Esophagus muscularis mucosa (tissue), 4 donors: ENCODE measurements around the gene CYSLTR2. TPM values are rescaled to one million over a fixed set of nuclear protein-coding genes. Genes with fewer than 3 reads are reported as not detected.

Experiments
- DNase-seq: peaks from one replicate; pipeline ENCODE4 v3.0.0-alpha.2; 2017; ENCODE audit errors: extremely low spot score
- H3K27ac ChIP-seq, 4 donors: fragments of 200-600 bp; sonication (generic); replicated peaks in 1 of 4; 1 replicate in 3 of 4; 2 replicates in 1 of 4; pipeline ENCODE4 v1.5.1; 2016 to 2019; ENCODE audit warnings: mild to moderate bottlenecking in 1 of 4
- H3K27me3 ChIP-seq, 4 donors: fragments of 200-600 bp; sonication (generic); one replicate each; pipeline versions ENCODE4 v1.5.1 to v1.6.0; 2016 to 2019
- H3K36me3 ChIP-seq, 4 donors: fragments of 200-600 bp; sonication (generic); one replicate each; pipeline ENCODE4 v1.5.1; 2016 to 2019
- H3K4me1 ChIP-seq, 4 donors: fragments of 200-600 bp; sonication (generic); one replicate each; pipeline ENCODE4 v1.5.1; 2016 to 2019
- H3K4me3 ChIP-seq, 4 donors: fragments of 200-600 bp; sonication (generic); 1 replicate in 2 of 4; 2 replicates in 2 of 4; pipeline ENCODE4 v1.5.1; 2016 to 2019; ENCODE audit warnings: mild to moderate bottlenecking in 4 of 4, moderate library complexity in 1 of 4
- H3K9me3 ChIP-seq, 4 donors: fragments of 200-600 bp; sonication (generic); 1 replicate in 3 of 4; 2 replicates in 1 of 4; pipeline ENCODE4 v1.5.1; 2016 to 2019
- EP300 ChIP-seq: sonication (generic); formaldehyde crosslinking; IDR thresholded peaks from one replicate; pipeline ENCODE4 v1.6.1; 2017; ENCODE audit warnings: antibody characterized with exemption
- POLR2A ChIP-seq: fragments of 450-650 bp; IDR thresholded peaks from one replicate; pipeline ENCODE4 v1.6.1; 2017; ENCODE audit warnings: antibody characterized with exemption, moderate library complexity, mild to moderate bottlenecking, low read depth
- POLR2AphosphoS5 ChIP-seq, 2 donors: sonication (generic); formaldehyde crosslinking; IDR thresholded peaks; one replicate each; pipeline ENCODE4 v1.6.1; 2017; ENCODE audit warnings: antibody characterized with exemption in 2 of 2
- WGBS: methylation state at CpG from one replicate; pipeline ENCODE4 v1.1.5; 2018; 5-methylcytosine and 5-hydroxymethylcytosine counted together
- intact Hi-C: fragments of 100-400 bp; cut with DNase I; formaldehyde crosslinking; loops from one replicate; pipeline ENCODE4 v1.15.1; 2023
- total RNA-seq, 4 donors: library from RNA; depleted of rRNA; stranded (reverse); fragments of >200 nt; gene quantifications; one replicate each; pipeline versions ENCODE4 v1.1.0 to v1.2.1, GENCODE V29; 2016
- TF ChIP-seq, protein P1 (sequence below), 3 experiments: fragments of 200-600 bp in 2 of 3; fragments of 450-650 bp in 1 of 3; sonication (generic) in 2 of 3; IDR thresholded peaks; one replicate each; pipeline ENCODE4 v1.5.1; 2017 to 2019; ENCODE audit warnings: antibody characterized with exemption in 3 of 3, mild to moderate bottlenecking in 2 of 3, moderate library complexity in 1 of 3

CYSLTR2 gene
- total RNA-seq, 4 donors from 2014 or later = 0.83 to 4.2 (median 1.2) TPM

DNA sequence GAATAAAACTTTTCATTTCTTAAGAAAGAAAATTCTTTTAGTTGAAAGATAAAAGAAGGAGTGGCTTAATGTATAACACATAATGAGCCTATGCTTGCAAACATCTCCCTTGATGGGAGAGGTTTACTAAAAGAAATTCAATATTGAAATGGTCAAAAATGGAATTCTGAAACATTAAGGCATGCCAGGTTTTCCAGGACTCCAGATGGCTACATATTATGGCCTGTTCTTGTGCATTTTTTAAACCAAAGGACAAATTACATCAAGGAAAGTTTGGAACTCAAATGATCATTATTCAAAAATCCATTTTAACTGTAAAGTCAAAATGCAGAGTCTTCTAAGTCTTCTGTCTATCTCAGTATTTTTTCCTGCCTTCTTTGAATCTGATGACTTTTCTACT is 19.1 kb upstream of the CYSLTR2 start:
- intact Hi-C loops = no loop called here
- TF ChIP-seq EP300 (no peak), POLR2AphosphoS5 (IDR thresholded peaks at IDR 0.05) (no peak), POLR2A (no peak)
- TF ChIP-seq, protein P1, sequence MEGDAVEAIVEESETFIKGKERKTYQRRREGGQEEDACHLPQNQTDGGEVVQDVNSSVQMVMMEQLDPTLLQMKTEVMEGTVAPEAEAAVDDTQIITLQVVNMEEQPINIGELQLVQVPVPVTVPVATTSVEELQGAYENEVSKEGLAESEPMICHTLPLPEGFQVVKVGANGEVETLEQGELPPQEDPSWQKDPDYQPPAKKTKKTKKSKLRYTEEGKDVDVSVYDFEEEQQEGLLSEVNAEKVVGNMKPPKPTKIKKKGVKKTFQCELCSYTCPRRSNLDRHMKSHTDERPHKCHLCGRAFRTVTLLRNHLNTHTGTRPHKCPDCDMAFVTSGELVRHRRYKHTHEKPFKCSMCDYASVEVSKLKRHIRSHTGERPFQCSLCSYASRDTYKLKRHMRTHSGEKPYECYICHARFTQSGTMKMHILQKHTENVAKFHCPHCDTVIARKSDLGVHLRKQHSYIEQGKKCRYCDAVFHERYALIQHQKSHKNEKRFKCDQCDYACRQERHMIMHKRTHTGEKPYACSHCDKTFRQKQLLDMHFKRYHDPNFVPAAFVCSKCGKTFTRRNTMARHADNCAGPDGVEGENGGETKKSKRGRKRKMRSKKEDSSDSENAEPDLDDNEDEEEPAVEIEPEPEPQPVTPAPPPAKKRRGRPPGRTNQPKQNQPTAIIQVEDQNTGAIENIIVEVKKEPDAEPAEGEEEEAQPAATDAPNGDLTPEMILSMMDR (IDR thresholded peaks at IDR 0.05) = no peak
- DNase-seq = no peak

DNA sequence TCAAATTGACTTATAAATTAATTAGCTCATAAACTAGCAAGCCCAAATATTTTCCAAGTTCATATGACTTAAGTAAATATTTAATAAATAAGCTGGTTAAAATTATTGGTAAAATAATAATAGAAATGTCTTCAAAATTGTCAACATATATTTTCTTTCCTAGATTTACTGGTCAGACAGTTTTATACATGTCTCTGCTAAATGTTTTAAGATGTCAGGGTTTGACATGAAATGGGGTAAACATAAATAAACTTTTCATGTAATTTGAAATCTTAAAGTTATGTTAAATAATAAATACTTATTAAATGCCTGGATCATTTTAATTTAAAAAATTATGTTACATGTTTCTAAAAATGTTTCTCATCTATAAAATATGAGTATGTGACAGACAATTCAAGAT is 18.3 kb upstream of the CYSLTR2 start:
- no peak for TF ChIP-seq POLR2AphosphoS5 (IDR thresholded peaks at IDR 0.05)
- TF ChIP-seq, protein P1 (IDR thresholded peaks at IDR 0.05) = no peak
- TF ChIP-seq POLR2A = no peak
- no peak for TF ChIP-seq EP300
- intact Hi-C loops = no loop called here
- no peak for DNase-seq
- no peaks in the 10 kb centered on the region for H3K36me3 ChIP-seq
- peaks cover 0 to 27% (median 13%) of the 10 kb centered on the region in 4 donors for H3K9me3 ChIP-seq
- H3K27ac ChIP-seq = no peak overlapping the region
- no peak overlapping the region for H3K4me3 ChIP-seq
- peaks cover under 1 to 14% (median 6%) of the 10 kb centered on the region in 4 donors for H3K4me1 ChIP-seq
- H3K27me3 ChIP-seq = no peaks in the 10 kb centered on the region

More for the DNA sequence above, 19.1 kb upstream of the CYSLTR2 start:
- H3K27me3 ChIP-seq = no peaks in the 10 kb centered on the region
- H3K9me3 ChIP-seq = peaks cover 0 to 27% (median 13%) of the 10 kb centered on the region in 4 donors
- H3K36me3 ChIP-seq = no peaks in the 10 kb centered on the region
- no peak overlapping the region for H3K27ac ChIP-seq
- no peak overlapping the region for H3K4me3 ChIP-seq
- H3K4me1 ChIP-seq = peaks cover 3 to 14% (median 8%) of the 10 kb centered on the region in 4 donors

DNA sequence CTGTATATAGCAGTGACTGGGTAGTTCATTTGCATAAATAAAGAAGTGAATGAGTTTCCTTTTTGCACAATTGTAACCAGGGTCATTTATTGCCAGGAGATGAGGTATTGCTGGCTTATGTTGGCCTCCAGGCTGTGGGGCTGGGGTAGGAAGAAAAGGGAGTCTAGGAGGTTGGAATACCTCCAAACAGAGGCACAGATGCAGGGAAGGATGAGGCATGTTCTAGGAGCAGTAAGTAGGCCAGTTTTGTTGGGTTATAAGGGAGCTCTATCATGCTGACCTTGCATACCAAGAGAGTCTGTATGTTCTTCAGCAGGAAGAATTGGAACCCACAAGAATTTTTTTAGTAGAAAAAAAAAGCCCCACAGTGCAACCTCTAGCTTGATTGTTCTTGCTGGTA is 17.2 kb upstream of the CYSLTR2 start:
- no peaks in the 10 kb centered on the region for H3K36me3 ChIP-seq
- no peak for DNase-seq
- peaks cover 0 to 27% (median 13%) of the 10 kb centered on the region in 4 donors for H3K9me3 ChIP-seq
- intact Hi-C loops = no loop called here
- no peaks in the 10 kb centered on the region for H3K27me3 ChIP-seq
- H3K4me3 ChIP-seq = no peak overlapping the region
- TF ChIP-seq POLR2AphosphoS5 (IDR thresholded peaks at IDR 0.05) (no peak), POLR2A (no peak)
- H3K4me1 ChIP-seq = peaks cover 0 to 4% (median under 1%) of the 10 kb centered on the region in 4 donors
- no peak overlapping the region for H3K27ac ChIP-seq

DNA sequence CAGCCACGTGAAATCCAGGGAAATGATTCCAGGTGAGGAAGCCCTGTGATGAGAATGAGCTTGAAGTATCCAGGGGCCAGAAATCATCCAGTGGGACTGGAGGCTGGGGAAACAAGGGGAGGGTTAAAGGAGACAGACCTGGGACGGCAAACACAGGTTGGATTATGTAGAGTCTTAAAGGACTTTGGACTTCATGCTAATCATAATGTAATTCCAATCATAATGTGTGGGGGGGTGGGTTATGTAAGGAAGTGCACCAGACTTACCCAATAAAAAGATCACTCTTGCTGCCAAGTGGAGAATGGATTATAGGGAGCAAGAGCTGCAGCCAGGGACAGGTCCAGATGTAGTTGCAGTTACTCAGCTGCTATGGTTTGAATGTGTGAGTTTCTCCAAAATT is 16.1 kb upstream of the CYSLTR2 start:
- Histone ChIP-seq H3K27ac (no peak overlapping the region), H3K27me3 (no peaks in the 10 kb centered on the region), H3K4me1 (no peaks in the 10 kb centered on the region), H3K4me3 (no peak overlapping the region), H3K9me3 (peaks cover 0 to 27% (median 13%) of the 10 kb centered on the region in 4 donors), H3K36me3 (no peaks in the 10 kb centered on the region)
- DNase-seq = no peak
- WGBS = 76% methylated on average over 2 of the region's 2 CpGs
- intact Hi-C loops = no loop called here
- TF ChIP-seq POLR2A (no peak), EP300 (no peak), POLR2AphosphoS5 (IDR thresholded peaks at IDR 0.05) (no peak)
- TF ChIP-seq, protein P1 (IDR thresholded peaks at IDR 0.05) = no peak

DNA sequence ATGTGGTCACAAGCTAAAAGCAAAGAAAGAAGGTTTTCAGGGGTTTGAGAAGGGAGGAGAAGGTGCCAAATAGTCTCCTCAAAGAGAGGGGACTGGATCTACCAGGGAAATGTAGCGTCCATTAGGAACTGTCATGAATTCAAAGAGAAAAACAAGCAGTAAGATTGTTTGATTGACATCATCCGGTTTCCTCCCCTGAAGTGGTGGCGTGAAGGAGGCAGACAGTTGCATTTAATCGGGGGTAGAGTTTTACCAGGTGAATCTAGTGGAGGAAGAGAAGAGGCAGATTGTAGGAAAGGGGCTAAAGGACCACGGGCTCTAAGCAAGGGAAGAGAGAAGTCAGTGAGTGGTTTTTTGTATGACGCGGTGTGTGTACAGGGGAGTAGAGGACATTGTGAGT is 13.0 kb upstream of the CYSLTR2 start:
- Histone ChIP-seq H3K9me3 (peaks cover 0 to 10% (median 6%) of the 10 kb centered on the region in 4 donors), H3K4me1 (no peaks in the 10 kb centered on the region), H3K27ac (no peak overlapping the region), H3K4me3 (no peak overlapping the region), H3K36me3 (no peaks in the 10 kb centered on the region), H3K27me3 (no peaks in the 10 kb centered on the region)
- intact Hi-C loops = no loop called here
- no peak for DNase-seq
- WGBS = 91% methylated on average over 7 of the region's 7 CpGs
- TF ChIP-seq, protein P1 (IDR thresholded peaks at IDR 0.05) = no peak
- TF ChIP-seq EP300 (no peak), POLR2AphosphoS5 (IDR thresholded peaks at IDR 0.05) (no peak), POLR2A (no peak)
